Activated CD8-positive, alpha-beta memory T cell treated with anti-CD3 and anti-CD28 coated beads, Interleukin-2, amount 50 U/mL, for 1 hour (primary cell): ENCODE data around the gene CCL22.
"Not testable (repeated sequence)": the region's sequence is repeated elsewhere in the genome, so short reads cannot be mapped to it uniquely, and the experiment has no call there.

ENCODE experiments used
- DNase-seq: peaks from one replicate; pipeline ENCODE4 v3.0.0-alpha.2; 2020; ENCODE audit errors: extremely low read depth

Gene CCL22

GRCh38 chr16:57394444-57394843 is 35.9 kb downstream of the CCL22 start:
- DNase-seq: no peak

- DNase-seq: no peak
Observed at GRCh38 chr16:57395026-57395425, 36.4 kb downstream of the CCL22 start.

GRCh38 chr16:57396786-57397185 is 38.2 kb downstream of the CCL22 start:
- DNase-seq: no peak

- DNase-seq: not testable (repeated sequence)
Observed at GRCh38 chr16:57397493-57397892, 38.9 kb downstream of the CCL22 start.

GRCh38 chr16:57401943-57402640 is 43.5 kb downstream of the CCL22 start:
- no peak for DNase-seq

- no peak for DNase-seq
Observed at GRCh38 chr16:57403965-57404817, 45.6 kb downstream of the CCL22 start, which contains the start of gene CCL17. TSS of gene CCL17 (plus strand) at chr16:57404767. CDS start at chr16:57413933, 9,166 bp downstream.

- DNase-seq: no peak
Observed at GRCh38 chr16:57405097-57405496, 46.5 kb downstream of the CCL22 start.

- DNase-seq: no peak
Observed at GRCh38 chr16:57406881-57407280, 48.3 kb downstream of the CCL22 start.

GRCh38 chr16:57407521-57408353 is 49.2 kb downstream of the CCL22 start:
- DNase-seq: no peak

GRCh38 chr16:57409065-57409464 is 50.5 kb downstream of the CCL22 start:
- no peak for DNase-seq

GRCh38 chr16:57409870-57410587 is 51.4 kb downstream of the CCL22 start:
- no peak for DNase-seq

GRCh38 chr16:57411362-57411976 is 52.9 kb downstream of the CCL22 start:
- no peak for DNase-seq

GRCh38 chr16:57412584-57412983 is 54.0 kb downstream of the CCL22 start:
- DNase-seq: no peak

GRCh38 chr16:57413301-57413730 is 54.7 kb downstream of the CCL22 start:
- no peak for DNase-seq

- no peak for DNase-seq
Observed at GRCh38 chr16:57413733-57414132, 55.1 kb downstream of the CCL22 start.
